Stomach smooth muscle (tissue), 2 donors: Measurements from ENCODE around the gene CCDC187.
"Not testable (repeated sequence)": the region's sequence is repeated elsewhere in the genome, so short reads cannot be mapped to it uniquely, and the experiment has no call there.

ENCODE experiments used
- H3K27ac ChIP-seq: one replicate; pipeline ENCODE4 v1.7.0; 2013; ENCODE audit warnings: mild to moderate bottlenecking, low read length, inconsistent platforms
- H3K27me3 ChIP-seq, 2 donors: one replicate each; pipeline ENCODE4 v1.7.0; 2013; ENCODE audit warnings: low read length in 2 of 2; ENCODE audit not compliant: insufficient read depth in 2 of 2, control insufficient read depth in 1 of 2
- H3K36me3 ChIP-seq, 2 donors: one replicate each; pipeline ENCODE4 v1.7.0; 2013; ENCODE audit warnings: low read length in 2 of 2; ENCODE audit not compliant: control insufficient read depth in 2 of 2, insufficient read depth in 2 of 2
- H3K4me1 ChIP-seq: one replicate; pipeline ENCODE4 v1.7.0; 2013; ENCODE audit warnings: low read length; ENCODE audit not compliant: control insufficient read depth, insufficient read depth
- H3K4me3 ChIP-seq, 2 donors: one replicate each; pipeline ENCODE4 v1.7.0; 2013; ENCODE audit warnings: low read length in 2 of 2
- H3K9ac ChIP-seq, 2 donors: one replicate each; pipeline ENCODE4 v1.7.0; 2013; ENCODE audit warnings: low read length in 2 of 2, mild to moderate bottlenecking in 1 of 2
- H3K9me3 ChIP-seq, 2 donors: one replicate each; pipeline ENCODE4 v1.7.0; 2013; ENCODE audit warnings: low read length in 2 of 2; ENCODE audit not compliant: control insufficient read depth in 2 of 2
- donor health status: healthy.
- donor health status: Pancreatic carcinoma.

The CCDC187 gene

GRCh38 chr9:136273921-136274785 lies 29.7 kb downstream of the CCDC187 start:
- H3K36me3 ChIP-seq = no peaks in the 10 kb centered on the region
- no peak overlapping the region for H3K4me3 ChIP-seq
- no peak overlapping the region for H3K9ac ChIP-seq
- peaks cover 5 to 21% of the 10 kb centered on the region in 2 donors for H3K27me3 ChIP-seq
- no peak overlapping the region for H3K27ac ChIP-seq
- H3K9me3 ChIP-seq = no peaks in the 10 kb centered on the region
- H3K4me1 ChIP-seq = no peaks in the 10 kb centered on the region

- Histone ChIP-seq H3K27me3 (peaks cover 5 to 19% of the 10 kb centered on the region in 2 donors), H3K9me3 (no peaks in the 10 kb centered on the region), H3K36me3 (no peaks in the 10 kb centered on the region), H3K27ac (no peak overlapping the region), H3K4me1 (no peaks in the 10 kb centered on the region), H3K4me3 (no peak overlapping the region), H3K9ac (no peak overlapping the region)
Observed at GRCh38 chr9:136273244-136273865, 30.5 kb downstream of the CCDC187 start.

- Histone ChIP-seq H3K4me1 (peaks cover 5% of the 10 kb centered on the region), H3K9me3 (no peaks in the 10 kb centered on the region), H3K36me3 (no peaks in the 10 kb centered on the region), H3K9ac (no peak overlapping the region), H3K27me3 (peaks cover 0 to 8% of the 10 kb centered on the region in 2 donors), H3K27ac (no peak overlapping the region), H3K4me3 (no peak overlapping the region)
Observed at GRCh38 chr9:136270173-136270705, 33.7 kb downstream of the CCDC187 start.

- Histone ChIP-seq H3K4me3 (no peak overlapping the region), H3K9ac (no peak overlapping the region), H3K9me3 (no peaks in the 10 kb centered on the region), H3K36me3 (no peaks in the 10 kb centered on the region), H3K27me3 (peaks cover 0 to 4% of the 10 kb centered on the region in 2 donors), H3K4me1 (peaks cover 5% of the 10 kb centered on the region), H3K27ac (no peak overlapping the region)
Observed at GRCh38 chr9:136268735-136269134, 35.2 kb downstream of the CCDC187 start.

GRCh38 chr9:136268318-136268717 lies 35.6 kb downstream of the CCDC187 start:
- no peak overlapping the region for H3K4me3 ChIP-seq
- no peaks in the 10 kb centered on the region for H3K36me3 ChIP-seq
- peaks cover 5% of the 10 kb centered on the region for H3K4me1 ChIP-seq
- H3K9me3 ChIP-seq = no peaks in the 10 kb centered on the region
- H3K27ac ChIP-seq = no peak overlapping the region
- H3K9ac ChIP-seq = no peak overlapping the region
- peaks cover 0 to 3% of the 10 kb centered on the region in 2 donors for H3K27me3 ChIP-seq

- H3K9me3 ChIP-seq = no peaks in the 10 kb centered on the region
- H3K4me3 ChIP-seq = peak overlapping the region; percentile 49 to 68
- peaks cover 0 to 3% of the 10 kb centered on the region in 2 donors for H3K27me3 ChIP-seq
- peak overlapping the region; percentile 55 to 66 for H3K9ac ChIP-seq
- H3K36me3 ChIP-seq = no peaks in the 10 kb centered on the region
- H3K4me1 ChIP-seq = peaks cover 5% of the 10 kb centered on the region
- no peak overlapping the region for H3K27ac ChIP-seq
Observed at GRCh38 chr9:136267261-136268111, 36.4 kb downstream of the CCDC187 start.

GRCh38 chr9:136266641-136267040 lies 37.3 kb downstream of the CCDC187 start:
- H3K4me1 ChIP-seq, H3K36me3 ChIP-seq, H3K27me3 ChIP-seq, H3K9ac ChIP-seq, H3K27ac ChIP-seq, H3K9me3 ChIP-seq: not testable (repeated sequence)
- H3K4me3 ChIP-seq = peak overlapping the region in 1 of 2 donors; percentile 47

GRCh38 chr9:136265561-136266355 lies 38.1 kb downstream of the CCDC187 start:
- Histone ChIP-seq H3K36me3 (no peaks in the 10 kb centered on the region), H3K9me3 (no peaks in the 10 kb centered on the region), H3K27ac (no peak overlapping the region), H3K4me3 (no peak overlapping the region), H3K27me3 (peaks cover 0 to 3% of the 10 kb centered on the region in 2 donors), H3K4me1 (peaks cover 5% of the 10 kb centered on the region), H3K9ac (no peak overlapping the region)

GRCh38 chr9:136264441-136265405 lies 39.2 kb downstream of the CCDC187 start:
- no peak overlapping the region for H3K4me3 ChIP-seq
- H3K9ac ChIP-seq = no peak overlapping the region
- H3K4me1 ChIP-seq = peaks cover 5% of the 10 kb centered on the region
- H3K27ac ChIP-seq = no peak overlapping the region
- H3K9me3 ChIP-seq = no peaks in the 10 kb centered on the region
- no peaks in the 10 kb centered on the region for H3K36me3 ChIP-seq
- H3K27me3 ChIP-seq = peaks cover 0 to 3% of the 10 kb centered on the region in 2 donors
